HG02981 (cell line): ENCODE results near the gene MIAT.

Experiments
- ATAC-seq: cut with Tn5 transposase; IDR thresholded peaks from one replicate; pipeline ENCODE4 v1.9.1; 2021; ENCODE audit warnings: mild to moderate bottlenecking, moderate library complexity; ENCODE audit not compliant: unreplicated experiment

Gene MIAT

DNA sequence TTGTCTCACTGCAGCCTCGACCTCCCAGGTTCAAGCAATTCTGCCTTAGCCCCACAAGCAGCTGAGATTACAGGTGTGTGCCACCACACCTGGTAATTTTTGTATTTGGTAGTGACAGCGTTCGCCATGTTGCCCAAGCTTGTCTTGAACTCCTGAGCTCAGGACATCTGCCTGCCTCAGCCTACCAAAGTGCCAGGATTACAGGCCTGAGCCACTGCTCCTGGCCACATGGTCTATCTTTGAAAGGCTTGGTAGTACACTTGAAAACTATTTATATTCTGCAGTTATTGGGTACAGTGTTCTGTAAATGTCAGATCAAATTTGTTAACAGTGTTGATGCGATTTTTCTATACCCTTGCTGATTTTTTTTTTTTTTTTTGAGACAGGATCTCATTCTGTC is 26.1 kb upstream of the MIAT start:
- ATAC-seq = no peak

- ATAC-seq = no peak
These were observed 24.8 kb upstream of the MIAT start for GRCh38 chr22:26632422-26633155.

DNA sequence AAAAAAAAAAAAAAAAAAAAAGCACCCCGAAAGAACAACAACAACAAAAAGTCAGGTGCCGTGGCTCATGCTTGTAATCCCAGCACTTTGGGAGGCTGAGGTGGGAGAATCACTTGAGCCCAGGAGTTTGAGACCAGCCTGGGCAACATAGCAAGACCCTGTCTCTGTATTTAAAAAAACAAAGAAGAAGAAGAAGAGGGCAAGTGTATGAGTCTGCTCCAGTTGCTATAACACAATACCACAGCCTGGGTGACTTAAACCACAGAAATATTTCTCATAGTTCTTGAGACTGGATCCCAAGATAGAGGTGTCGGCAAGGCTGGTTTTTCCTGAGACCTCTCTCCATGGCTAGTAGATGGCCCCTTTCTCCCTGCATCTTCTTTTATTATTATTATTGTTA is 23.2 kb upstream of the MIAT start:
- no peak for ATAC-seq

- no peak for ATAC-seq
These were observed 22.3 kb upstream of the MIAT start for GRCh38 chr22:26635117-26635516.

DNA sequence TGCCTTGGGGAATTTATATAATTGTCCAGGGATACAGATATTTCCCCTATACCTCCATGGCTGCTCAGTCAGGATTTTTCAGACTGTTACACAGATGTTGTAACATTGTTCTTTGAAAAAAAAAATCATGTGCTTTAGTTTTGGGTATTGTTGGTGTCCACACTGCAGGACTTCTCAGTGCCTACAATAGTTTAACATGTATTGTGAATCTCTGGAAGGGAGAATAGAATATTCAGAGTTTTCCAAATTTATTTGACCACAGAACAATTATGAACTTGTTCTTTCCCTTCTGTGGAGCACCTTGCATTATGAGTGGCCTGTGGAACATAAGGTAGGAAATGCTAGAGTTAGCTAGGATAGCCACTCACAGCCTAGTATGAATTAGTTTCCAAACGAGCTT is 21.1 kb upstream of the MIAT start:
- no peak for ATAC-seq

- ATAC-seq = no peak
These were observed 14.6 kb upstream of the MIAT start for GRCh38 chr22:26642465-26643417.

DNA sequence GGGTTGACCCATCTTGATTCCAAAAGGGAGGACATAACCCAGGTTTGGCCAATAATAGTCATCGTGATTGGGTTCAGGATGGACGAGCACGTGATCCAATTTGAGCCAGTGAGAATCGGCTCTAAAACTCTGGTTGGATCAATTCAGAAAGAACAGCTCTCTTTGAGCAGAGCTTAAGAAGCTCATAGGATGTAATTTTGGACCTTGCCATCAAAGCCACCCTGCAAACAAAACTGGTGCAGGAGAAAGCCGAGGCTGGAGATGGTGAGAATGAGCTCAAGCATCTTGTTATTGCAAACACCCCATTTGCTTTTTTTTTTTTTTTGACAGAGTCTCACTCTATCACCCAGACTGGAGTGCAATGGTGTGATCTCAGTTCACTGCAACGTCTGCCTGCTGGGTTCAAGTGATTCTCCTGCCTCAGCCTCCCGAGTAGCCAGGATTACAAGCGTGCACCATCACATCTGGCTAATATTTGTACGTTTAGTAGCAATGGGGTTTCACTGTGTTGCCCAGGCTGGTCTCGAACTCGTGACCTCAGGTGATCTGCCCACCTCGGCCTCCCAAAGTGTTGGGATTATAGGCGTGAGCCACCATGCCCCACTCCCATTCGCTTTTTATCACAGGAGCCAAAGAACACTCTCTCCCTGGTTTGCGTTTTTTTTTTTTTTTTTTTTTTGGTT is 13.8 kb upstream of the MIAT start:
- no peak for ATAC-seq

GRCh38 chr22:26646158-26646557 is 11.2 kb upstream of the MIAT start:
- ATAC-seq = no peak

- no peak for ATAC-seq
These were observed 9.3 kb upstream of the MIAT start for GRCh38 chr22:26648011-26648497.

DNA sequence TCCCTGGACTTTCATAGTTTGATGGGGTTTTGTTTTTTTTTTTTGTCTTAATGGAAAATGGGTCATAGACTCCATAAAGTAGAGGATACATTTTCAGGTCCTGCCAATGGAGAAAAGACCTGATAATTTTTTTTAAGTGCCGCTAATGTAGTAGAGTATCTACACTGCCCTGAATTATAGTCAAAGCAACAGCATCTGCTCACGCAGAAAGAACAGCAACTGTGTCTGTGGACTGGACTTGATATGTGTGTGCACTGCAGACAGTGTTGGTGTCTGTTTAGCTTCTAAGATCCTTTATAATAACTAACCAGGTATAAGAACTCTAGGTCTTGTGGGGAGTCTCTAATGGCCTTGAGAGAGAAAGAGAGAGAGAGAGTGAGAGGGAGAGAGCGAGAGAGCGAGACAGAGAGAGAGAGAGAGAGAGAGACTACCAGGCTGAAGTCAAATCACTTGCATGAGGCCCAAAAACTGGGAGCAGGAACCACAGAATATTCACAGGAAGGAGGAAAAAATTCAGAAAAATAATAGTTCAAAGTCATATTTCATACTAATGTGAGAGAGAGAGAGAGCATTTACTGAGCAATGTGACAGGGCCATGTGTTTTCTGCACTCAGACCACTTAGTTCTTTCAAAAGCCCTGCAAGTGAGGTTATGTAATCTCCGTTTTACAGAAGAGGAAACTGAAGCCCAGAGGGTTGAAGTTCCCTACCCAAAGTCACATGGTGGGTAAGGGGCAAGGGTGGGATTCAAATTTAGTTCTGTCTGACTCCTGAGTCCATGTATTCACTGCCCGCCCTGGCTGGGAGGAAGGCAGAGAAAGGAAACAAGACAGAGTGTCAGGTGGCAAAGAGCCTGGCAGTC is 8.6 kb upstream of the MIAT start:
- no peak for ATAC-seq

GRCh38 chr22:26650722-26651421 is 6.5 kb upstream of the MIAT start:
- no peak for ATAC-seq

GRCh38 chr22:26651815-26652214 is 5.6 kb upstream of the MIAT start:
- no peak for ATAC-seq

GRCh38 chr22:26658161-26658560 is 773 bp downstream of the MIAT start:
- ATAC-seq = no peak

DNA sequence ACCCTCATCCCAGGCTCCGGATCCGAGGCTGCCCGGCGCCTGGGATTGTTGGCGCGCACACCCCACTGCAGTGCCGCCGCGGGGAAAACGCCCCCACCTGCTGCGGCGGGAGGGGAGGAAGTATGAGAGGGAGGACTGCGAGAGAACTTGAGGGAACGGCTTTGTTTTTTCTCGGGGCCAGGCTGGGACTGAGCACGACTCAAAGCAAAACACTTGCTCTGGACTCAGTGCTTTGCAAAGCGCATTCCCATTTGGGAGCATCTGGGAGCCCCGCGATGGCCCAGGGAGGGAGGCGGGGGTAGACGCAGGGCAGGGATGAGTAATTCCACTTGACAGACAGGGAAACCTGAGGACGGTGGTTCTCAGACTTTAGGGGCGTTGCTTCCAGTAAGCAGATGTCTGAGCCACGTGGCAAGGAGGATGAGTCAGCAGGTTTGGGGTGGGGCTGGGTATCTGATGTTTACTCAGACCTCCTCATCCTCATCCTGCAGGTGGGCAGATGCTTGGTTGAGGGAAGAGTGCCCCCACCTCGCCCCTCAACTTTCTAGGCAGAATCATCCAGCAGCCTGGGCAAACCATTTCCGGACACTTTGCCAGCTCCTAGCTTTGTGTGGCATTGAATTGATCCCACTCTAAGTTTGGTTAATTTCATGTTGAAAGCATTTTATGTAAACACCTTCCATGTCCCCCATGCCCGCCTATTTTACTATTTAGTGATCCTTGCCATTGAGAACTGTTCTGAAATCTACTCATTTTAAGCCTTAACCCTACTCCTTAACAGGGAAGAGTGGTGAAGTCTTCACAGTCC is 1.5 kb downstream of the MIAT start:
- no peak for ATAC-seq

GRCh38 chr22:26660356-26660755 is 3.0 kb downstream of the MIAT start:
- ATAC-seq = no peak

- ATAC-seq = no peak
These were observed 3.7 kb downstream of the MIAT start for GRCh38 chr22:26660961-26661578.

GRCh38 chr22:26662160-26662559 is 4.8 kb downstream of the MIAT start:
- ATAC-seq = no peak

- ATAC-seq = no peak
These were observed 6.1 kb downstream of the MIAT start for GRCh38 chr22:26663374-26663923.
